HEK293 (cell line): ENCODE data around the gene ARHGAP5.

Experiments
- BCL11A ChIP-seq: fragments of 450-650 bp; formaldehyde crosslinking; IDR thresholded peaks from 2 replicates; pipeline ENCODE4 v1.5.1; 2016; ENCODE audit warnings: low read depth, missing biosample characterization, missing genetic modification characterization
- KLF1 ChIP-seq: fragments of 450-650 bp; formaldehyde crosslinking; IDR thresholded peaks from 2 replicates; pipeline ENCODE4 v1.5.1; 2016; ENCODE audit warnings: missing biosample characterization, missing genetic modification characterization
- KLF10 ChIP-seq: fragments of 450-650 bp; IDR thresholded peaks from 2 replicates; pipeline ENCODE4 v1.5.1; 2018; ENCODE audit warnings: missing biosample characterization, mild to moderate bottlenecking, missing genetic modification characterization
- KLF7 ChIP-seq: fragments of 450-650 bp; formaldehyde crosslinking; IDR thresholded peaks from 2 replicates; pipeline ENCODE4 v1.5.1; 2016; ENCODE audit warnings: missing biosample characterization, missing genetic modification characterization, borderline replicate concordance
- MZF1 ChIP-seq: fragments of 450-650 bp; formaldehyde crosslinking; IDR thresholded peaks from 2 replicates; pipeline ENCODE4 v1.5.1; 2017; ENCODE audit warnings: missing biosample characterization, missing genetic modification characterization, borderline replicate concordance
- PATZ1 ChIP-seq: fragments of 450-650 bp; formaldehyde crosslinking; IDR thresholded peaks from 2 replicates; pipeline ENCODE4 v1.5.1; 2016; ENCODE audit warnings: missing biosample characterization, missing genetic modification characterization
- PRDM4 ChIP-seq: fragments of 450-650 bp; formaldehyde crosslinking; IDR thresholded peaks from 2 replicates; pipeline ENCODE4 v1.5.1; 2017; ENCODE audit warnings: missing biosample characterization, missing genetic modification characterization
- SP7 ChIP-seq: fragments of 450-650 bp; formaldehyde crosslinking; IDR thresholded peaks from 2 replicates; pipeline ENCODE4 v1.5.1; 2016; ENCODE audit warnings: missing biosample characterization, missing genetic modification characterization
- YY1 ChIP-seq: fragments of 450-650 bp; formaldehyde crosslinking; IDR thresholded peaks from 2 replicates; pipeline ENCODE4 v1.5.1; 2018; ENCODE audit warnings: missing biosample characterization, missing genetic modification characterization
- ZBTB10 ChIP-seq: fragments of 450-650 bp; formaldehyde crosslinking; IDR thresholded peaks from 2 replicates; pipeline ENCODE4 v1.5.1; 2016; ENCODE audit warnings: missing biosample characterization, missing genetic modification characterization
- ZBTB49 ChIP-seq: fragments of 450-650 bp; formaldehyde crosslinking; IDR thresholded peaks from 2 replicates; pipeline ENCODE4 v1.5.1; 2016; ENCODE audit warnings: missing biosample characterization, missing genetic modification characterization, low read depth
- ZBTB8A ChIP-seq: fragments of 450-650 bp; formaldehyde crosslinking; IDR thresholded peaks from 2 replicates; pipeline ENCODE4 v1.5.1; 2016; ENCODE audit warnings: missing biosample characterization, missing genetic modification characterization
- ZEB2 ChIP-seq: fragments of 450-650 bp; formaldehyde crosslinking; IDR thresholded peaks from 2 replicates; pipeline ENCODE4 v1.5.1; 2016; ENCODE audit warnings: missing biosample characterization, missing genetic modification characterization
- ZNF18 ChIP-seq: fragments of 450-650 bp; formaldehyde crosslinking; IDR thresholded peaks from 2 replicates; pipeline ENCODE4 v1.5.1; 2016; ENCODE audit warnings: missing biosample characterization, missing genetic modification characterization
- ZNF184 ChIP-seq: fragments of 450-650 bp; IDR thresholded peaks from 2 replicates; pipeline ENCODE4 v1.5.1; 2018; ENCODE audit warnings: missing biosample characterization, mild to moderate bottlenecking, missing genetic modification characterization
- ZNF24 ChIP-seq: fragments of 450-650 bp; formaldehyde crosslinking; IDR thresholded peaks from 2 replicates; pipeline ENCODE4 v1.5.1; 2016; ENCODE audit warnings: missing biosample characterization, missing genetic modification characterization
- ZNF341 ChIP-seq: fragments of 450-650 bp; formaldehyde crosslinking; IDR thresholded peaks from 2 replicates; pipeline ENCODE4; 2016; ENCODE audit warnings: low read depth, missing biosample characterization, missing genetic modification characterization
- ZNF362 ChIP-seq: fragments of 450-650 bp; formaldehyde crosslinking; IDR thresholded peaks from 2 replicates; pipeline ENCODE4 v1.5.1; 2016; ENCODE audit warnings: missing biosample characterization, missing genetic modification characterization
- ZNF692 ChIP-seq: fragments of 450-650 bp; formaldehyde crosslinking; IDR thresholded peaks from 2 replicates; pipeline ENCODE4 v1.5.1; 2016; ENCODE audit warnings: missing biosample characterization, missing genetic modification characterization
- ZNF768 ChIP-seq: fragments of 450-650 bp; formaldehyde crosslinking; IDR thresholded peaks from 2 replicates; pipeline ENCODE4 v1.5.1; 2018; ENCODE audit warnings: missing biosample characterization, mild to moderate bottlenecking, missing genetic modification characterization
- ZSCAN5A ChIP-seq: fragments of 450-650 bp; formaldehyde crosslinking; IDR thresholded peaks from 2 replicates; pipeline ENCODE4 v1.5.1; 2016; ENCODE audit warnings: missing biosample characterization, missing genetic modification characterization

Gene ARHGAP5

GRCh38 chr14:32201193-32201815, 124.2 kb downstream of the ARHGAP5 start (continued):
- TF ChIP-seq ZBTB49 (tag by site-specific recombination) (no peak), ZNF24 (tag by site-specific recombination) (peak; percentile 27; the same call in 1 of the 2 replicates), ZNF692 (tag by site-specific recombination) (0 out of 2 replicates have a peak, but pooled peaks have one; percentile 78), YY1 (tag by site-specific recombination) (peak; percentile 12; the same call in 1 of the 2 replicates), ZNF184 (no peak), KLF7 (tag by site-specific recombination) (peak; percentile 71; the same call in 1 of the 2 replicates), ZNF362 (tag by site-specific recombination) (no peak), MZF1 (tag by site-specific recombination) (no peak), PATZ1 (tag by site-specific recombination) (peak; percentile 62), ZBTB8A (tag by site-specific recombination) (peak; percentile 59), SP7 (tag by site-specific recombination) (no peak), PRDM4 (tag by site-specific recombination) (no peak), KLF1 (tag by site-specific recombination) (peak; percentile 71), ZBTB10 (peak; percentile 73), ZNF341 (tag by site-specific recombination) (peak; percentile 9; the same call in 1 of the 2 replicates), ZSCAN5A (peak; percentile 73; the same call in 1 of the 2 replicates), ZEB2 (0 out of 2 replicates have a peak, but pooled peaks have one; percentile 21), ZNF18 (peak; percentile 47; the same call in 1 of the 2 replicates), KLF10 (tag by site-specific recombination) (peak; percentile 64), ZNF768 (no peak), BCL11A (tag by site-specific recombination) (peak; percentile 21; the same call in 1 of the 2 replicates)
